Measurements from ENCODE around the gene GJB1.

GJB1 gene

GRCh38 chrX:71251466-71251973, 28.5 kb downstream of the GJB1 start:
- no peak for TF ChIP-seq POLR2AphosphoS5 (IDR thresholded peaks at IDR 0.05; ENCODE audit: low read depth, low read length)
- TF ChIP-seq REST (IDR thresholded peaks at IDR 0.05; ENCODE audit: insufficient read depth in 1 of 2, low read depth in 2 of 2, low read length in 2 of 2) = no peak
- no peak for TF ChIP-seq SIN3A (IDR thresholded peaks at IDR 0.05; ENCODE audit: borderline replicate concordance, insufficient read depth, low read length)
- no peak for TF ChIP-seq TAF1 (IDR thresholded peaks at IDR 0.05; ENCODE audit: borderline replicate concordance, insufficient read depth, low read length)
- no peak for TF ChIP-seq FOXP2 (optimal IDR thresholded peaks at IDR 0.05; ENCODE audit: borderline replicate concordance, extremely low read depth, extremely low read length, insufficient read depth)

GRCh38 chrX:71252221-71252620, 29.2 kb downstream of the GJB1 start:
- TF ChIP-seq FOXP2 (optimal IDR thresholded peaks at IDR 0.05; ENCODE audit: borderline replicate concordance, extremely low read depth, extremely low read length, insufficient read depth) = no peak
- TF ChIP-seq REST (IDR thresholded peaks at IDR 0.05; ENCODE audit: insufficient read depth in 1 of 2, low read depth in 2 of 2, low read length in 2 of 2) = no peak
- TF ChIP-seq TAF1 (IDR thresholded peaks at IDR 0.05; ENCODE audit: borderline replicate concordance, insufficient read depth, low read length) = no peak
- no peak; the same call in 1 of the 2 replicates for TF ChIP-seq POLR2AphosphoS5 (IDR thresholded peaks at IDR 0.05; ENCODE audit: low read depth, low read length)
- no peak for TF ChIP-seq SIN3A (IDR thresholded peaks at IDR 0.05; ENCODE audit: borderline replicate concordance, insufficient read depth, low read length)

GRCh38 chrX:71253253-71254091, 30.4 kb downstream of the GJB1 start:
- no peak for TF ChIP-seq TAF1 (IDR thresholded peaks at IDR 0.05; ENCODE audit: borderline replicate concordance, insufficient read depth, low read length)
- TF ChIP-seq REST (IDR thresholded peaks at IDR 0.05; ENCODE audit: insufficient read depth in 1 of 2, low read depth in 2 of 2, low read length in 2 of 2) = no peak
- no peak for TF ChIP-seq SIN3A (IDR thresholded peaks at IDR 0.05; ENCODE audit: borderline replicate concordance, insufficient read depth, low read length)
- no peak for TF ChIP-seq POLR2AphosphoS5 (IDR thresholded peaks at IDR 0.05; ENCODE audit: low read depth, low read length)
- TF ChIP-seq FOXP2 (optimal IDR thresholded peaks at IDR 0.05; ENCODE audit: borderline replicate concordance, extremely low read depth, extremely low read length, insufficient read depth) = no peak

GRCh38 chrX:71254092-71254963, 31.3 kb downstream of the GJB1 start, which contains the start of gene ZMYM3:
ZMYM3 (minus strand) TSS chrX:71254140; CDS start chrX:71253255, 885 bp downstream.
- no peak for TF ChIP-seq SIN3A (IDR thresholded peaks at IDR 0.05; ENCODE audit: borderline replicate concordance, insufficient read depth, low read length)
- no peak for TF ChIP-seq POLR2AphosphoS5 (IDR thresholded peaks at IDR 0.05; ENCODE audit: low read depth, low read length)

DNA sequence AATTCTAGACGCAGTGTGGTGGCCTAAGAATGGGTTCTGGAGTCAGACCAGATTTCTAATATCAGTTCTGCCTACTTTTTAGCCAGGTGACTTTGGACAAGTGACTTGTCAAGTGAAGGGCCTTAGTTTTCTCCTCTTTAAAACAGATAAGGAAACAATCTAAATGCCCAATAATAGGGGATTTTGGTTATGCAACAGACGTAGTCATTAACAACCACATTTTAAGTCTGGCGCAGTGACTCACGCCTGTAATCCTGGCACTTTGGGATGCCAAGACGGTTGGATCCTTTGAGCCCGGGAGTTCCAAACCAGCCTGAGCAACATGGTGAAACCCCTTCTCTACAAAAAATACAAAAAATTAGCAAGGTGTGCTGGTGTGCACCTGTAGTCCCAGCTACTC, 33.0 kb downstream of the GJB1 start:
- TF ChIP-seq SIN3A (IDR thresholded peaks at IDR 0.05; ENCODE audit: borderline replicate concordance, insufficient read depth, low read length) = no peak
- TF ChIP-seq FOXP2 (optimal IDR thresholded peaks at IDR 0.05; ENCODE audit: borderline replicate concordance, extremely low read depth, extremely low read length, insufficient read depth) = no peak
- TF ChIP-seq POLR2AphosphoS5 (IDR thresholded peaks at IDR 0.05; ENCODE audit: low read depth, low read length) = no peak
- no peak for TF ChIP-seq TAF1 (IDR thresholded peaks at IDR 0.05; ENCODE audit: borderline replicate concordance, insufficient read depth, low read length)
- no peak for TF ChIP-seq REST (IDR thresholded peaks at IDR 0.05; ENCODE audit: insufficient read depth in 1 of 2, low read depth in 2 of 2, low read length in 2 of 2)

All from PFSK-1 (cell line).